GM12878 (cell line): Measurements from ENCODE around the gene CCDC3. TPM values are rescaled to one million over a fixed set of nuclear protein-coding genes. Genes with fewer than 3 reads are reported as not detected.

Source experiments
- ATAC-seq: fragments of 200-7000 bp; cut with Tn5 transposase; 3 replicates; pipeline ENCODE4 v1.9.1; 2020; ENCODE audit warnings: mild to moderate bottlenecking, moderate library complexity
- BruUV-seq: library from RNA; stranded (reverse); fragments of 400-500 nt; replicated peaks from 2 replicates; lab custom pipeline; 2021; lab: Mats Ljungman, UMichigan
- CTCF ChIA-PET: fragments of 300-600 bp; sonication (Branson Sonifier 250); formaldehyde crosslinking; extraction: SDS; loops from one replicate; lab custom pipeline; 2021; ENCODE audit warnings: inconsistent platforms; lab: Yijun Ruan, JAX
- POLR2A ChIA-PET: fragments of 350-600 bp; formaldehyde crosslinking; extraction: SDS; loops from one replicate; lab custom pipeline; 2021; ENCODE audit warnings: inconsistent platforms; lab: Charles Lee
- RAD21 ChIA-PET: fragments of 300-600 bp; sonication (Branson Sonifier 250); formaldehyde crosslinking; loops from one replicate; lab custom pipeline; 2023; ENCODE audit warnings: antibody characterized with exemption; ENCODE audit not compliant: unreplicated experiment; lab: Charles Lee
- SMC1A ChIA-PET: fragments of 300-600 bp; sonication (Branson Sonifier 250); formaldehyde crosslinking; loops from one replicate; lab custom pipeline; 2023; ENCODE audit not compliant: unreplicated experiment, uncharacterized antibody; lab: Charles Lee
- DNase-seq: peaks from one replicate; pipeline ENCODE4 v3.0.0-alpha.2; 2011; ENCODE audit warnings: low read depth, low spot score
- FAIRE-seq: peaks from 3 replicates; lab custom pipeline; 2011; peaks lifted over from hg19 to GRCh38; lab: Jason Lieb, UNC
- H2AFZ ChIP-seq: 2 replicates; pipeline ENCODE4 v1.6.0; 2011; ENCODE audit warnings: low read depth, low read length, control low read depth; ENCODE audit not compliant: control insufficient read depth
- H3K27ac ChIP-seq: 2 replicates; pipeline ENCODE4 v1.5.1; 2011; ENCODE audit warnings: control low read depth; ENCODE audit not compliant: control insufficient read depth, insufficient read depth
- H3K27me3 ChIP-seq, 2 experiments: replicated peaks in 1 of 2; 2 replicates each; pipeline versions ENCODE4 v1.6.0 to v1.6.1; 2011; ENCODE audit warnings: low read length in 1 of 2; ENCODE audit not compliant: control insufficient read depth in 2 of 2, insufficient read depth in 2 of 2
- H3K36me3 ChIP-seq, 2 experiments: 2 replicates each; pipeline ENCODE4 v1.5.1; 2011; ENCODE audit warnings: low read length in 1 of 2; ENCODE audit not compliant: control insufficient read depth in 2 of 2, insufficient read depth in 2 of 2
- H3K4me1 ChIP-seq: 2 replicates; pipeline ENCODE4 v1.6.1; 2011; ENCODE audit warnings: mild to moderate bottlenecking, low read length, moderate library complexity, mixed read lengths; ENCODE audit not compliant: control insufficient read depth, insufficient read depth
- H3K4me2 ChIP-seq: 2 replicates; pipeline ENCODE4 v1.6.0; 2011; ENCODE audit warnings: control low read depth; ENCODE audit not compliant: control insufficient read depth, insufficient read depth
- H3K4me3 ChIP-seq: fragments of 200-600 bp; sonication (generic); 2 replicates; pipeline ENCODE4 v1.5.1; 2016
- H3K79me2 ChIP-seq: 2 replicates; pipeline ENCODE4 v1.6.0; 2011; ENCODE audit warnings: low read length; ENCODE audit not compliant: control insufficient read depth, insufficient read depth
- H3K9ac ChIP-seq: 2 replicates; pipeline ENCODE4 v1.8.0; 2011; ENCODE audit warnings: low read length, control low read depth, mixed read lengths; ENCODE audit not compliant: control insufficient read depth, insufficient read depth
- H3K9me3 ChIP-seq: replicated peaks from 3 replicates; pipeline ENCODE4 v1.5.1; 2011; ENCODE audit warnings: mild to moderate bottlenecking, low read length; ENCODE audit not compliant: control insufficient read depth, insufficient read depth
- H4K20me1 ChIP-seq: 2 replicates; pipeline ENCODE4 v1.6.0; 2011; ENCODE audit not compliant: control insufficient read depth, insufficient read depth
- ASH2L ChIP-seq: fragments of 300-600, 200-600 bp; sonication (generic); IDR thresholded peaks from 2 replicates; pipeline ENCODE4 v1.6.1; 2017; ENCODE audit warnings: low read depth, mild to moderate bottlenecking, borderline replicate concordance
- BCL11A ChIP-seq: IDR thresholded peaks from 2 replicates; pipeline ENCODE4 v1.6.1; 2011; ENCODE audit warnings: low read depth, low read length
- CREB1 ChIP-seq: IDR thresholded peaks from 2 replicates; pipeline ENCODE4 v1.6.1; 2012; ENCODE audit warnings: low read depth, mild to moderate bottlenecking, inconsistent platforms
- CREM ChIP-seq: IDR thresholded peaks from 2 replicates; pipeline ENCODE4 v1.6.1; 2014; ENCODE audit warnings: antibody characterized with exemption, low read depth
- ESRRA ChIP-seq: IDR thresholded peaks from 2 replicates; pipeline ENCODE4 v1.6.1; 2012; ENCODE audit warnings: mild to moderate bottlenecking, low read length, improper control_type of control experiment
- GABPA ChIP-seq: IDR thresholded peaks from 2 replicates; pipeline ENCODE4 v1.6.1; 2014; ENCODE audit warnings: antibody characterized with exemption, low read depth, mild to moderate bottlenecking, inconsistent platforms
- MXI1 ChIP-seq: fragments of 150-350 bp; IDR thresholded peaks from 2 replicates; pipeline ENCODE4 v1.6.1; 2011; ENCODE audit warnings: low read depth, mild to moderate bottlenecking, inconsistent platforms, low read length, improper control_type of control experiment
- NFIC ChIP-seq: IDR thresholded peaks from 2 replicates; pipeline ENCODE4 v1.6.1; 2012; ENCODE audit warnings: low read depth, mild to moderate bottlenecking, inconsistent platforms, low read length, moderate library complexity
- RAD21 ChIP-seq: IDR thresholded peaks from 2 replicates; pipeline ENCODE4 v1.6.1; 2011; ENCODE audit warnings: mild to moderate bottlenecking, low read depth, low read length, moderate library complexity; ENCODE audit not compliant: insufficient read depth
- SP1 ChIP-seq: IDR thresholded peaks from one replicate; pipeline ENCODE4 v1.6.1; 2011; ENCODE audit warnings: low read depth, low read length
- TCF3 ChIP-seq: IDR thresholded peaks from 2 replicates; pipeline ENCODE4 v1.6.1; 2012; ENCODE audit warnings: low read depth, mild to moderate bottlenecking, low read length, borderline replicate concordance; ENCODE audit not compliant: insufficient read depth
- WGBS: methylation state at CpG from one replicate; pipeline ENCODE4 v1.1.6; 2016; ENCODE audit warnings: low lambda C conversion rate; ENCODE audit not compliant: insufficient replicate concordance, insufficient coverage; ENCODE audit errors: missing lambda C conversion rate; 5-methylcytosine and 5-hydroxymethylcytosine counted together
- in situ Hi-C: fragments of 300-500 bp; cut with MboI; formaldehyde crosslinking; loops from 9 replicates; pipeline ENCODE4 v1.14.3; 2018; ENCODE audit warnings: mixed read lengths
- intact Hi-C: fragments of 100-400 bp; cut with micrococcal nuclease; formaldehyde crosslinking; loops from one replicate; pipeline ENCODE4 v1.14.2; 2022; ENCODE audit not compliant: unreplicated experiment
- polyA plus RNA-seq, 11 experiments: library from polyadenylated mRNA; depleted of rRNA in 4 of 11; unstranded in 6 of 11; stranded (reverse) in 5 of 11; fragments of >200 nt; fragmentation: Nextera tagmentation in 4 of 11; fragmentation: Illumina TruSeq in 1 of 11; extraction: Ambion mirVana in 4 of 11; extraction: Trizol in 1 of 11; gene quantifications; 1 replicate in 1 of 11; 2 replicates in 10 of 11; pipeline versions ENCODE4 v1.2.1 to v1.2.3, GENCODE V29; 2011 to 2016; ENCODE audit warnings: inconsistent platforms in 2 of 11, missing spikeins in 2 of 11, low read depth in 1 of 11
- total RNA-seq, 4 experiments: library from RNA; depleted of rRNA in 3 of 4; stranded (reverse); fragments of >200 nt in 3 of 4; fragmentation: Illumina TruSeq in 1 of 4; extraction: Trizol in 1 of 4; gene quantifications; 2 replicates each; pipeline versions ENCODE4 v1.2.1 to v1.2.3, GENCODE V29; 2013 to 2021

Gene CCDC3
- total and polyA plus RNA-seq, 10 of the 15 experiments (the other 5 are each of a cell fraction or from before 2014, with no cell fraction given): 0.08 TPM; not detected in 9

GRCh38 chr10:13016426-13016825 lies 14.9 kb upstream of the CCDC3 start:
- FAIRE-seq: no peak
- no peaks in the 10 kb centered on the region for H3K36me3 ChIP-seq
- in situ Hi-C loops (no loop called here), intact Hi-C loops (no loop called here)
- POLR2A ChIA-PET: no interaction called here
- TF ChIP-seq GABPA: no peak
- no peak for TF ChIP-seq SP1
- no peak for TF ChIP-seq CREB1
- TF ChIP-seq TCF3: no peak
- CTCF ChIA-PET: interaction anchor here (0.6 kb wide), 1 partner anchor 359 kb away, joined by 3 read pairs; no protein-coding TSS in a partner anchor
- no peaks in the 10 kb centered on the region for H3K79me2 ChIP-seq
- ATAC-seq: no peak
- no peaks in the 10 kb centered on the region for H3K9me3 ChIP-seq
- H3K27me3 ChIP-seq: no peaks in the 10 kb centered on the region
- no peak overlapping the region for H2AFZ ChIP-seq
- H4K20me1 ChIP-seq: no peaks in the 10 kb centered on the region
- BruUV-seq: no TSS peak
- H3K4me3 ChIP-seq: no peak overlapping the region
- H3K27ac ChIP-seq: no peak overlapping the region
- WGBS: 30% methylated on average over 5 of the region's 5 CpGs
- no peaks in the 10 kb centered on the region for H3K4me1 ChIP-seq
- no peak overlapping the region for H3K9ac ChIP-seq
- RAD21 ChIA-PET: no interaction called here
- DNase-seq: no peak
- SMC1A ChIA-PET: no interaction called here
- H3K4me2 ChIP-seq: no peak overlapping the region

- H3K4me3 ChIP-seq: no peak overlapping the region
- no peak for DNase-seq
- H3K4me1 ChIP-seq: no peaks in the 10 kb centered on the region
- no peaks in the 10 kb centered on the region for H4K20me1 ChIP-seq
- TF ChIP-seq GABPA (no peak), MXI1 (no peak), ASH2L (no peak), RAD21 (no peak), NFIC (no peak), BCL11A (no peak), SP1 (no peak), CREM (no peak), ESRRA (no peak)
- CTCF ChIA-PET: no interaction called here
- no peaks in the 10 kb centered on the region for H3K36me3 ChIP-seq
- SMC1A ChIA-PET: no interaction called here
- H3K4me2 ChIP-seq: no peak overlapping the region
- no peak overlapping the region for H3K27ac ChIP-seq
- no peaks in the 10 kb centered on the region for H3K9me3 ChIP-seq
- intact Hi-C loops (no loop called here), in situ Hi-C loops (no loop called here)
- no peak overlapping the region for H2AFZ ChIP-seq
- RAD21 ChIA-PET: no interaction called here
- POLR2A ChIA-PET: no interaction called here
- H3K27me3 ChIP-seq: peaks cover 2 to 6% of the 10 kb centered on the region in 2 experiments; a peak in 3 of 4 replicates
- 1% methylated on average over 3 of the region's 3 CpGs for WGBS
- BruUV-seq: no TSS peak
- no peak for ATAC-seq
- FAIRE-seq: no peak
- H3K9ac ChIP-seq: no peak overlapping the region
- H3K79me2 ChIP-seq: no peaks in the 10 kb centered on the region
Measured at GRCh38 chr10:13006037-13006436, 4.5 kb upstream of the CCDC3 start.
